CD1c-positive myeloid dendritic cell (primary cell): ENCODE results near the gene PTEN.
"Not testable (repeated sequence)": the region's sequence is repeated elsewhere in the genome, so short reads cannot be mapped to it uniquely, and the experiment has no call there.

Experiments used
- DNase-seq: peaks from one replicate; pipeline ENCODE4 v3.0.0-alpha.2; 2016; ENCODE audit errors: extremely low spot score

The PTEN gene

DNA sequence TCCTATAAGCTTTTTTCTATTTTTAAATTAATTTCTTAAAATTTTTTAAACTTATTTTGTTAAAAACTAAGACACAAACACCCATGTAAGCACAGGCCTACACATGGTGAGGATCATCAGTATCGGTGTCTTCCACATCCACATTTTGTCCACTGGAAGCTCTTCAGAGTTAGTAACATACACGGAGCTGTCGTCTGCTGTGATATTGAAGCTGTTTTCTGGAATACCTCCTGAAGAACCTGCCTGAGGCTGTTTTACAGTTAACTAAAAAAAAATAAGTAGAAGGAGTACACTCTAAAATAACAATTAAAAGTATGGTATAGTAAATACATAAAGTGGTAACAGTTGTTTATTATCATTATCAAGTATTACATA is 17.8 kb upstream of the PTEN start:
- no peak for DNase-seq

GRCh38 chr10:87846023-87846422 is 17.4 kb upstream of the PTEN start:
- DNase-seq, result no peak

- not testable (repeated sequence) for DNase-seq
Measured at GRCh38 chr10:87846711-87847110, 16.7 kb upstream of the PTEN start.

- no peak for DNase-seq
Measured at GRCh38 chr10:87847550-87847949, 15.9 kb upstream of the PTEN start.

GRCh38 chr10:87849001-87849400 is 14.4 kb upstream of the PTEN start:
- no peak for DNase-seq

DNA sequence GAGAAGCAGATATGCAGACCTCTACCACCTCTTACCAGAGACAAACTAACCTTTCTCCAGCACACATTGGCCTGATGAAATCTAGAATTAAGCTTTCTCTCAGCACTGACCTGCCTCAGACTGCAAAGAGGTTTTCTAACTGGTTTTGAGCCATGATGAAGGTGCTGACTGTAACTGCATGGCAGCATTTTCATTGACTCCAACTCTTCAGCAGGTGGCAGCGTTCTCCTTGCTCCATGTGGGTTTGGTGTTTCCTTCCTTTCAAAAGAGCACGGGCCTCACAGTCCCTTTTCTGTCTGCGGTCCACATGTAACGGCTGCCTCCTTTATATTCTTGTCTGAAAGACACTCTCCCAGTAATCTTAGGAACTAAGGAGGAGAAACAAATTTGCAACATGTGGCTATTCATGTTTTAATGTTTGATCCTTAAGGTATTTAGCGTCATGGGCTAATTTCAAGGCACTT is 12.7 kb upstream of the PTEN start:
- peak; percentile 51 for DNase-seq

- no peak for DNase-seq
Measured at GRCh38 chr10:87852089-87852488, 11.3 kb upstream of the PTEN start.

GRCh38 chr10:87855247-87855646 is 8.2 kb upstream of the PTEN start:
- DNase-seq, result not testable (repeated sequence)

- not testable (repeated sequence) for DNase-seq
Measured at GRCh38 chr10:87855665-87856064, 7.8 kb upstream of the PTEN start.

GRCh38 chr10:87860156-87860795 is 3.1 kb upstream of the PTEN start:
- peak; percentile 77 for DNase-seq

DNA sequence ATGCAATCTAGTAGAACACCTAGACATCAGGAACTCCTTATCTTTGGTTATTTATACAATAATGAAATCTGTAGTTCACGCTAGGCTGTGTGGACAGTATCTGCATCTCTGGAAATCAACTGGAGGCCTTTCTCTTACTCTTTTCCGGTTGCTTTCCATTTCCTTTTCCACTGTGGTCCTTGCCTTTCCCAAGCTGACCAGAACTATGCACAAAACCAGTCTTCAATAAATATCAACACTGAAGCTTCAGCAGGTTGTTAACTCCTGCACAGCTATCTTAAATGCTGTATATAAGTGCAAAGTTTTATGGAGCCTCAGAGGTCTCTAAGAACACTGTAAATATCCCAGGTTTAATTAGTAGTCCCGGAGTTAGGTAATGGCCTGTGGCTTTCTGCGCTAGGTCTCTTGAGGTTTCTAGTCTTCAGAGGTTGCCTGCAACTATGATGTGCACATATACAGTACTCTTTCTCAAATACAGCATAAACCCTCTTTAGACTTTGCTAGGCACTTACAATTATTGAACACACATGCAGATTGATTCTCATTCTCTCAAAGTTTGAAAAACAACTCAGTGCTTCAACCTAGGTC is 2.5 kb upstream of the PTEN start:
- no peak for DNase-seq

DNA sequence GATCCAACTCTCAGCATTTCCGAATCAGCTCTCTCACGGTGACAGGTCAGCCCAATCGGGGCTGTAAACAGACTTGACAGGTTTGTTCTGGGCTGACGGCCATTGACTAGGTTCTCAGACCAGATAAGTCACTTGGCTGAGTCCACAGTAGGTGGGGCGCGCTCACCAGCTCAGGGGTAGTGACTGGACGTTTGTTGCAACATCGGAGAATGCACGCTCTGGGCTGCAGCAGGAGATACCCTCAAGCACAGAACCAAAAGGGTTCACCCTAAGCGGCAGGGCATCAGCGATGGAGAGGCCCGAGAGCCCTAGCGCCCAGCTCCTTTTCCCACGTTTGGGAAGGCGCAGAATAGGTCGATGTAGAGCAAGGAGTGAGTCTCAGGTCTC is 1.9 kb upstream of the PTEN start:
- DNase-seq, result peak; percentile 54

GRCh38 chr10:87861953-87862678 is 1.3 kb upstream of the PTEN start:
- peak; percentile 97 for DNase-seq

GRCh38 chr10:87862679-87863052 is 759 bp upstream of the PTEN start:
- DNase-seq, result no peak

DNA sequence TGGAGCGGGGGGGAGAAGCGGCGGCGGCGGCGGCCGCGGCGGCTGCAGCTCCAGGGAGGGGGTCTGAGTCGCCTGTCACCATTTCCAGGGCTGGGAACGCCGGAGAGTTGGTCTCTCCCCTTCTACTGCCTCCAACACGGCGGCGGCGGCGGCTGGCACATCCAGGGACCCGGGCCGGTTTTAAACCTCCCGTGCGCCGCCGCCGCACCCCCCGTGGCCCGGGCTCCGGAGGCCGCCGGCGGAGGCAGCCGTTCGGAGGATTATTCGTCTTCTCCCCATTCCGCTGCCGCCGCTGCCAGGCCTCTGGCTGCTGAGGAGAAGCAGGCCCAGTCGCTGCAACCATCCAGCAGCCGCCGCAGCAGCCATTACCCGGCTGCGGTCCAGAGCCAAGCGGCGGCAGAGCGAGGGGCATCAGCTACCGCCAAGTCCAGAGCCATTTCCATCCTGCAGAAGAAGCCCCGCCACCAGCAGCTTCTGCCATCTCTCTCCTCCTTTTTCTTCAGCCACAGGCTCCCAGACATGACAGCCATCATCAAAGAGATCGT is 598 bp downstream of the PTEN start:
- DNase-seq, result peak; percentile 41

GRCh38 chr10:87864496-87865059 is 1.2 kb downstream of the PTEN start:
- DNase-seq, result peak; percentile 22

- no peak for DNase-seq
Measured at GRCh38 chr10:87865241-87865881, 1.9 kb downstream of the PTEN start.

DNA sequence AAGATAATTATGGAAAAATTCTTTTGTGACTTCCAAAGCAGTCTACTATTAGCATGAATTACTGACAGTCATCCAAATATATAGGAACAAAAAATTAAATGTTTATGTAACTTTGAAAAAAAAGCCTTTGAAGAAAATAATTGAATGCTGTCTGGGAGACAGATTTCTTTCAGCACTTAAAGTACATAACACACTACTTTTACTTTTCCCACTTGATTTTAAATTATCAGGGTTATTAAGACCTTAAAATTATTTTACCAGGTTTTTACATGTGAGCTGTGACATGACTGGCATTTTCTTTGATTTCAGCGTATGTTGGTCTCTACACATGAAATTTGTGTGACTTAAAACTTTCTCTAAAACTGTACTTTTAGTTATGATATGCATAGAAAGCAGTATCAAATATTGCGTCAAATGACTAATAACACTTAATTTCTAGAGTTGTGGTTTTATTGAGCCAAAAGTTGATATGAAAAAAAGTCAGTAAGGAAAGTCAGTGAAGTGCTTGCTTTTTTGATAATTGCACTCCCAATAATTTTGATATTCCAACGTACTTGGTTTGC is 3.1 kb downstream of the PTEN start:
- DNase-seq, result no peak

GRCh38 chr10:87867453-87867852 is 4.0 kb downstream of the PTEN start:
- no peak for DNase-seq

GRCh38 chr10:87868277-87868676 is 4.9 kb downstream of the PTEN start:
- no peak for DNase-seq

DNA sequence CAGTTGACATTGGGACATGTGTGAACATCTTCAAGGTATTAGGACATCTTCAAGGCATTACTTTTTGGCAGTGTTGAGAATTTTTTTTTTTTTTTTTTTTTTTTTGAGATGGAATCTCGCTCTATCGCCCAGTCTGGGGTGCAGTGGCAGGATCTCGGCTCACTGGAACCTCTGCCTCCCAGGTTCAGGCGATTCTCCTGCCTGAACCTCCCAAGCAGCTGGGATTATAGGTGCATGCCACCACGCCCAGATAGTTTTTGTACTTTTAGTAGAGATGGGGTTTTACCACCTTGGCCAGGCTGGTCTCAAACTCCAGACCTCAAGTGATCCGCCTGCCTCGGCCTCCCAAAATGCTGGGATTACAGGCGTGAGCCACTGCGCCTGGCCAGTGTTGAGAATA is 5.7 kb downstream of the PTEN start:
- DNase-seq, result not testable (repeated sequence)
